Spleen (tissue), 11 donors: ENCODE results near the gene CUX1. TPM values are rescaled to one million over a fixed set of nuclear protein-coding genes. Genes with fewer than 3 reads are reported as not detected.

Source experiments
- DNase-seq: peaks from one replicate; pipeline ENCODE4 v3.0.0-alpha.2; 2020
- H3K27ac ChIP-seq, 8 donors: fragments of 200-600 bp; sonication (generic) in 7 of 8; 1 replicate in 4 of 8; 2 replicates in 4 of 8; pipeline versions ENCODE4 v1.5.0 to v1.8.0; 2016 to 2021; ENCODE audit warnings: inconsistent platforms in 4 of 8, mild to moderate bottlenecking in 4 of 8, moderate library complexity in 1 of 8
- H3K27me3 ChIP-seq, 7 donors: fragments of 200-600 bp; sonication (generic) in 6 of 7; replicated peaks in 1 of 7; 1 replicate in 4 of 7; 2 replicates in 3 of 7; pipeline versions ENCODE4 v1.5.0 to v1.8.0; 2016 to 2021; ENCODE audit warnings: inconsistent platforms in 3 of 7, mild to moderate bottlenecking in 1 of 7
- H3K36me3 ChIP-seq, 6 donors: fragments of 200-600 bp; sonication (generic) in 5 of 6; 1 replicate in 4 of 6; 2 replicates in 2 of 6; pipeline versions ENCODE4 v1.5.0 to v1.8.0; 2016 to 2021; ENCODE audit warnings: inconsistent platforms in 2 of 6
- H3K4me1 ChIP-seq, 6 donors: fragments of 200-600 bp; sonication (generic) in 5 of 6; 1 replicate in 3 of 6; 2 replicates in 3 of 6; pipeline versions ENCODE4 v1.5.0 to v1.8.0; 2016 to 2021; ENCODE audit warnings: inconsistent platforms in 3 of 6
- H3K4me3 ChIP-seq, 8 donors: fragments of 200-600 bp; sonication (generic) in 7 of 8; 1 replicate in 4 of 8; 2 replicates in 4 of 8; pipeline versions ENCODE4 v1.5.0 to v1.8.0; 2016 to 2021; ENCODE audit warnings: inconsistent platforms in 4 of 8, mild to moderate bottlenecking in 4 of 8, moderate library complexity in 2 of 8
- H3K9me3 ChIP-seq, 8 donors: fragments of 200-600 bp; sonication (generic) in 7 of 8; 1 replicate in 4 of 8; 2 replicates in 4 of 8; pipeline versions ENCODE4 v1.5.0 to v1.8.0; 2016 to 2021; ENCODE audit warnings: inconsistent platforms in 4 of 8
- CTCF ChIP-seq, 11 experiments: fragments of 200-600 bp in 7 of 11; fragments of 450-650 bp in 4 of 11; sonication (generic) in 4 of 11; IDR thresholded peaks in 8 of 11; conservative IDR thresholded peaks in 3 of 11; 1 replicate in 7 of 11; 2 replicates in 4 of 11; pipeline versions ENCODE4 v1.4.0 to v1.8.0; 2016 to 2021; ENCODE audit warnings: antibody characterized with exemption in 11 of 11, inconsistent platforms in 4 of 11, mild to moderate bottlenecking in 1 of 11
- POLR2A ChIP-seq, 3 donors: fragments of 450-650 bp; IDR thresholded peaks; one replicate each; pipeline ENCODE4 v1.5.1; 2017; ENCODE audit warnings: antibody characterized with exemption in 3 of 3, mild to moderate bottlenecking in 1 of 3
- POLR2AphosphoS5 ChIP-seq, 3 donors: sonication (generic); formaldehyde crosslinking; IDR thresholded peaks; one replicate each; pipeline ENCODE4 v1.5.1; 2017; ENCODE audit warnings: antibody characterized with exemption in 3 of 3
- WGBS, 5 donors: extraction: QIAGEN DNeasy Blood & Tissue Kit in 3 of 5; methylation state at CpG; one replicate each; pipeline versions ENCODE4 v1.1.5 to v1.1.7; 2013 to 2018; 5-methylcytosine and 5-hydroxymethylcytosine counted together
- intact Hi-C: fragments of 100-400 bp; cut with DNase I; formaldehyde crosslinking; loops from one replicate; pipeline ENCODE4 v1.15.0; 2023; ENCODE audit warnings: low total_unique reads
- polyA plus RNA-seq, 3 donors: library from polyadenylated mRNA; stranded (reverse); fragments of 200-250 nt; gene quantifications; one replicate each; pipeline ENCODE4 v1.2.1, GENCODE V29; 2013
- total RNA-seq, 7 donors: library from RNA; depleted of rRNA in 3 of 7; stranded (reverse); fragments of >200 nt in 3 of 7; fragmentation: NEBNext Ultra II Directional in 4 of 7; extraction: Animal tissue kit (Norgen Biotek cat#: 25700) in 4 of 7; gene quantifications; one replicate each; pipeline versions ENCODE4 v1.1.0 to v1.2.1, GENCODE V29; 2016 to 2021
- donor health status: healthy with polysubstance abuse.
- donor health status: DM: no; HTN: no; CAD: no; lungs with moderate emphysema.
- donor health status: DM: no; HTN: no; CAD: no.
- donor health status: Bipolar disorder and iron deficiency.
- donor health status: healthy.
- donor health status: DM: no; HTN: no; CAD: no.
- donor health status: DM: yes; HTN: yes; CAD: no.

Gene CUX1
- total and polyA plus RNA-seq, 10 donors = 9.1 to 95.8 (median 61.9) TPM

GRCh38 chr7:102079140-102080018, 262.0 kb downstream of the CUX1 start:
- peaks cover 0 to 23% (median 0%) of the 10 kb centered on the region in 8 donors for H3K9me3 ChIP-seq
- H3K4me1 ChIP-seq = peaks cover 0 to 6% (median 0%) of the 10 kb centered on the region in 6 donors
- WGBS, 5 donors = 85 to 89% (median 86%) methylated on average over 23 to 24 of the region's 24 CpGs
- no peaks in the 10 kb centered on the region for H3K27me3 ChIP-seq
- TF ChIP-seq CTCF (IDR thresholded peaks at IDR 0.05 in 8 of 11, conservative IDR thresholded peaks at IDR 0.05 in 3 of 11) = no peak
- H3K27ac ChIP-seq = no peak overlapping the region
- intact Hi-C loops = no loop called here
- DNase-seq = peak; percentile 39
- peaks cover 0 to 69% (median 8%) of the 10 kb centered on the region in 6 donors for H3K36me3 ChIP-seq
- no peak overlapping the region for H3K4me3 ChIP-seq

- no peak overlapping the region for H3K27ac ChIP-seq
Measured at GRCh38 chr7:102080019-102080433, 262.6 kb downstream of the CUX1 start.

GRCh38 chr7:102080434-102081243, 263.2 kb downstream of the CUX1 start:
- Histone ChIP-seq H3K27me3 (no peaks in the 10 kb centered on the region), H3K4me1 (peaks cover 0 to 6% (median 0%) of the 10 kb centered on the region in 6 donors), H3K9me3 (peaks cover 0 to 35% (median 9%) of the 10 kb centered on the region in 8 donors), H3K27ac (no peak overlapping the region), H3K36me3 (peaks cover 0 to 57% (median 6%) of the 10 kb centered on the region in 6 donors), H3K4me3 (no peak overlapping the region)
- WGBS, 5 donors = 79 to 86% (median 82%) methylated on average over 24 of the region's 24 CpGs
- intact Hi-C loops = no loop called here
- TF ChIP-seq CTCF (IDR thresholded peaks at IDR 0.05 in 8 of 11, conservative IDR thresholded peaks at IDR 0.05 in 3 of 11) = no peak
- TF ChIP-seq POLR2A (IDR thresholded peaks at IDR 0.05) = no peak
- no peak for TF ChIP-seq POLR2AphosphoS5 (IDR thresholded peaks at IDR 0.05)
- peak; percentile 43 for DNase-seq

More at GRCh38 chr7:102080019-102080433, 262.6 kb downstream of the CUX1 start:
- Histone ChIP-seq H3K9me3 (peaks cover 0 to 29% (median 3%) of the 10 kb centered on the region in 8 donors), H3K4me1 (peaks cover 0 to 6% (median 0%) of the 10 kb centered on the region in 6 donors), H3K36me3 (peaks cover 0 to 63% (median 6%) of the 10 kb centered on the region in 6 donors), H3K4me3 (no peak overlapping the region), H3K27me3 (no peaks in the 10 kb centered on the region)
- TF ChIP-seq POLR2AphosphoS5 (IDR thresholded peaks at IDR 0.05) = no peak
- TF ChIP-seq POLR2A (IDR thresholded peaks at IDR 0.05) = no peak
- no peak for TF ChIP-seq CTCF (IDR thresholded peaks at IDR 0.05 in 8 of 11, conservative IDR thresholded peaks at IDR 0.05 in 3 of 11)
- WGBS, 5 donors = 91 to 95% (median 94%) methylated on average over 16 to 17 of the region's 17 CpGs
- peak; percentile 14 for DNase-seq
- intact Hi-C loops = no loop called here
